ENCODE data around the gene MCRIP2. TPM values are rescaled to one million over a fixed set of nuclear protein-coding genes. Genes with fewer than 3 reads are reported as not detected.
A peak's percentile ranks its signal among the peaks of the same experiment; 100 is the strongest.

MCRIP2 gene
- total RNA-seq, 3 donors from 2014 or later: 76.3 to 116 (median 100) TPM

- Histone ChIP-seq H3K36me3 (ENCODE audit: low read depth) (no peaks in the 10 kb centered on the region), H3K9me3 (no peaks in the 10 kb centered on the region), H3K4me1 (ENCODE audit: low read depth) (peaks cover 44% of the 10 kb centered on the region), H3K4me3 (peak overlapping the region; percentile 25)
- intact Hi-C loops (cut with DNase I, micrococcal nuclease): loop anchor here in 1 of 2 donors (10.0 kb wide), 1 partner anchor 55 kb away; the partner anchor contains the start of gene RAB40C
- ATAC-seq: no peak
- peak in 1 of 3 donors; percentile 58 for DNase-seq
- TF ChIP-seq CTCF (IDR thresholded peaks at IDR 0.05): no peak
Observed at GRCh38 chr16:649631-650030, 8.0 kb downstream of the MCRIP2 start.

- intact Hi-C loops (cut with DNase I, micrococcal nuclease): loop anchor here in 1 of 2 donors (10.0 kb wide), 1 partner anchor 57 kb away; the partner anchor contains the start of gene RAB40C
- Histone ChIP-seq H3K4me1 (ENCODE audit: low read depth) (peaks cover 24% of the 10 kb centered on the region), H3K9me3 (no peaks in the 10 kb centered on the region), H3K36me3 (ENCODE audit: low read depth) (no peaks in the 10 kb centered on the region), H3K4me3 (no peak overlapping the region)
- no peak for DNase-seq
- TF ChIP-seq CTCF (IDR thresholded peaks at IDR 0.05): no peak
- ATAC-seq: no peak
Observed at GRCh38 chr16:651844-652243, 10.2 kb downstream of the MCRIP2 start.

GRCh38 chr16:652454-653305 lies 11.1 kb downstream of the MCRIP2 start:
- ATAC-seq (no peak), DNase-seq (no peak)
- H3K9me3 ChIP-seq: no peaks in the 10 kb centered on the region
- no peak for TF ChIP-seq CTCF (IDR thresholded peaks at IDR 0.05)
- H3K36me3 ChIP-seq (ENCODE audit: low read depth): no peaks in the 10 kb centered on the region
- H3K4me1 ChIP-seq (ENCODE audit: low read depth): peaks cover 16% of the 10 kb centered on the region
- no peak overlapping the region for H3K4me3 ChIP-seq
- intact Hi-C loops (cut with DNase I, micrococcal nuclease): loop anchor here in 1 of 2 donors (10.0 kb wide), 1 partner anchor 58 kb away; the partner anchor contains the start of gene RAB40C

GRCh38 chr16:654034-654433 lies 12.4 kb downstream of the MCRIP2 start:
- intact Hi-C loops (cut with DNase I, micrococcal nuclease): loop anchor here in 1 of 2 donors (10.0 kb wide), 1 partner anchor 59 kb away; the partner anchor contains the start of gene RAB40C
- H3K36me3 ChIP-seq (ENCODE audit: low read depth): no peaks in the 10 kb centered on the region

GRCh38 chr16:657487-657886 lies 15.9 kb downstream of the MCRIP2 start:
- TF ChIP-seq CTCF (IDR thresholded peaks at IDR 0.05): no peak
- no peaks in the 10 kb centered on the region for H3K36me3 ChIP-seq (ENCODE audit: low read depth)
- peaks cover 12% of the 10 kb centered on the region for H3K4me1 ChIP-seq (ENCODE audit: low read depth)
- ATAC-seq: no peak
- no peak for DNase-seq
- no peak overlapping the region for H3K4me3 ChIP-seq
- no peaks in the 10 kb centered on the region for H3K9me3 ChIP-seq
- intact Hi-C loops (cut with DNase I, micrococcal nuclease): loop anchor here in 1 of 2 donors (10.0 kb wide), 1 partner anchor 63 kb away; the partner anchor contains the start of gene RAB40C

More at GRCh38 chr16:654034-654433, 12.4 kb downstream of the MCRIP2 start:
- H3K4me3 ChIP-seq: no peak overlapping the region
- H3K4me1 ChIP-seq (ENCODE audit: low read depth): peaks cover 8% of the 10 kb centered on the region
- DNase-seq (no peak), ATAC-seq (no peak)
- TF ChIP-seq CTCF (IDR thresholded peaks at IDR 0.05): no peak
- no peaks in the 10 kb centered on the region for H3K9me3 ChIP-seq
